ENCODE results near the gene SLC12A7.

- TF ChIP-seq ZNF274 (IDR thresholded peaks at IDR 0.05; ENCODE audit: low read depth, low read length), result no peak
- TF ChIP-seq YY1 (IDR thresholded peaks at IDR 0.05; ENCODE audit: insufficient read depth, insufficient read length), result no peak
These were observed 96.4 kb downstream of the SLC12A7 start for GRCh38 chr5:1015507-1015906.

Data from NT2/D1 (cell line).